ENCODE data around the gene AKAP6.

The AKAP6 gene

DNA sequence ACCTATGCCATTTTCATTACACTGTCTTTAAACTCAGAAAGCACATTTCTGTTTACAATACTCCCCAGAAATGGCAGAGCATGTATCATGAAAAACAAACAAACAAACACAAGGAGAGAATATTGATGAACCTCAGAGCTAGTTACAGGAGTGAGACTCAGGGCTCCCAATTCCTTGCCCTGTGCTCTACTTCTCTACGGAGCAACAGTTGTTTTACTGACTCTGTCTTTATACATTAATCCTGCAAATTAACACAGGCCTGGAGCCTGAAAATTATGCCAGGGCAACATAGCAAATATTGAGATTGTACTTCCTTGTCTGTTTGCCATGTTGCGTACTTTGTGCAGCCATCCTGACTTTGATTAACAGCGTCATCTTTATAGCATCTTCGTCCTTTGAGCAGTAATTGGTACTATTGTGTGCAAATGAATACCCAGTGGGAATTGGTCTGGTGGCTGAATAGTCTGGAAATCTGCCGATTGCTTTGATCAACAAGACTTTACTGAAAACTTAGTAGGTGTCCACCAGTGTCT lies 15.2 kb upstream of the AKAP6 start:
- Histone ChIP-seq H3K4me1 (ENCODE audit: control insufficient read depth, insufficient read depth, low read length) (no peaks in the 10 kb centered on the region), H3K36me3 (ENCODE audit: control insufficient read depth, insufficient read depth, low read length) (no peaks in the 10 kb centered on the region), H3K9ac (ENCODE audit: low read depth, low read length) (no peak overlapping the region), H3K4me3 (ENCODE audit: low read depth, low read length) (no peak overlapping the region), H3K9me3 (ENCODE audit: control insufficient read depth, insufficient read depth, low read length) (no peaks in the 10 kb centered on the region), H3K27me3 (ENCODE audit: control insufficient read depth, insufficient read depth, low read length) (no peaks in the 10 kb centered on the region)

DNA sequence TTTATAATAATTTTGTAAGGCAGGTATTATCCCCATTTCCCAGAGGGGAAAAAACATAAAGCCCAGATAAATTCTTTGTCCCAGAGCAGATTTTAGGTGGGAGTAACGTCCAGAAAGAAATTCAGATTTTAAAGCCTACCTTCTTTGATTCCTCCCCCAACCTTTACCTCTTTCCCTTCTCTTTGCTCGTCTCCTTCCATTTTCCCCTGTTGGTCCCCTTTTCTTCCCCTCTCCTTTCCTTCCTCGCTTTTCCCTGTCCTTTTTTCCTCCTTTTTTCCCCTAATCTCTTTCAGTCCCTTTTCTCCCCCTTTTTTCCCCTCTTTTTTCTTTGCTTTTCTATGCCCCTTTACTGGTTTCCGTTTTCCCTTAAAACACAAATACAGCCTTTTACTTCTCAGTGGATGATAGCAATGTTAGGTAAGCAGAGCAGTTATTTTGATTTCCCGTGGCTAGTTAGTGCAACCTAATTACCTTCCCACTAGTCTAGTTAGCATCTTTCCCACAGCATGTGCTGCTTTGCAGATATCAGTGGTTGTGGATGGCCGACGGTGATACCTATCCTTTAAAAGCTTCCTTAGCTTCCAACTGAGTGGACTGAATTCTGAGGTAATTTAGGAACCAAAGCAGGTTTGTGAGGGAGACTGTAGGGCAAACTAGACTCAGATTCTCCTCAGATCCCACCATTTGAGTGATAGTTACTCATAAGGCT lies 10.9 kb upstream of the AKAP6 start:
- Histone ChIP-seq H3K27me3 (ENCODE audit: control insufficient read depth, insufficient read depth, low read length) (no peaks in the 10 kb centered on the region), H3K4me3 (ENCODE audit: low read depth, low read length) (no peak overlapping the region), H3K36me3 (ENCODE audit: control insufficient read depth, insufficient read depth, low read length) (no peaks in the 10 kb centered on the region), H3K9me3 (ENCODE audit: control insufficient read depth, insufficient read depth, low read length) (no peaks in the 10 kb centered on the region), H3K9ac (ENCODE audit: low read depth, low read length) (no peak overlapping the region), H3K4me1 (ENCODE audit: control insufficient read depth, insufficient read depth, low read length) (no peaks in the 10 kb centered on the region)

- Histone ChIP-seq H3K27me3 (ENCODE audit: control insufficient read depth, insufficient read depth, low read length) (no peaks in the 10 kb centered on the region), H3K9ac (ENCODE audit: low read depth, low read length) (no peak overlapping the region), H3K36me3 (ENCODE audit: control insufficient read depth, insufficient read depth, low read length) (no peaks in the 10 kb centered on the region), H3K9me3 (ENCODE audit: control insufficient read depth, insufficient read depth, low read length) (no peaks in the 10 kb centered on the region), H3K4me1 (ENCODE audit: control insufficient read depth, insufficient read depth, low read length) (no peaks in the 10 kb centered on the region), H3K4me3 (ENCODE audit: low read depth, low read length) (no peak overlapping the region)
Measured at GRCh38 chr14:32319368-32320049, 9.6 kb upstream of the AKAP6 start.

GRCh38 chr14:32324601-32325000 lies 4.5 kb upstream of the AKAP6 start:
- Histone ChIP-seq H3K9me3 (ENCODE audit: control insufficient read depth, insufficient read depth, low read length) (no peaks in the 10 kb centered on the region), H3K36me3 (ENCODE audit: control insufficient read depth, insufficient read depth, low read length) (no peaks in the 10 kb centered on the region), H3K9ac (ENCODE audit: low read depth, low read length) (no peak overlapping the region), H3K4me1 (ENCODE audit: control insufficient read depth, insufficient read depth, low read length) (no peaks in the 10 kb centered on the region), H3K27me3 (ENCODE audit: control insufficient read depth, insufficient read depth, low read length) (no peaks in the 10 kb centered on the region), H3K4me3 (ENCODE audit: low read depth, low read length) (no peak overlapping the region)

DNA sequence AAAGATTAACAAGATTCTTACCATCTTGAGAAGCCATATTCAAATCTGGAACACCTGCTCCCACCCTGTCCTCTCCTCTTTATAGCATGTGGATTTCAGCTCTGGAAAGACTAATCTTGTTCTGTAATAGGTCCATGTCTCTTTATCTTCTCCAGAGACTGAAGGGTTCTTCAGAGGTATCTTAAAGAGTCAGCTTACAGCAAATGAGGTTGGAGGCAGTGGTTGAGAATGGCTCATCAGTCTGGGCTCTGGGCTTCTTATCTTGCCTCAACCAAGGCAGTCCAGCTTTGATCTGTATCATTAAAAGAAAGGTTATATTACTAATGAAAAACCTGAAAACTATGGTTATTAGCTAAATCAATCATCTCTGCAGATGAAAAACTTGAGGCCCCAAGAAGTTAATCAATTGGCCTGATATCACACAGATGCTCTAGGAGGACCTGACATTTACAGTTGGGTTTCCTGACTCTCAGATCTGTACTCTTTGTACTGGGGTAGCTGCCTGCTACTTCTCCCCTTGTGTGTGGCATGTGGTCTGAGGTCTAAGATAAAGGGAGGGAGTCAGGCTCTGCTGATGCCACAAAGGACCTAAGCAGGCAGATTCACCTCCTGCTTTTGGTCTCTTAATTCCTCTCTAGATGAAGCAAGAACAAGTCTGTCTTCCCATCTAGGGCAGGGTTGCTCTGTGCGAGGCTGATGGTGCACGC lies 1.7 kb upstream of the AKAP6 start:
- Histone ChIP-seq H3K4me1 (ENCODE audit: control insufficient read depth, insufficient read depth, low read length) (peaks cover 2% of the 10 kb centered on the region), H3K9me3 (ENCODE audit: control insufficient read depth, insufficient read depth, low read length) (no peaks in the 10 kb centered on the region), H3K27me3 (ENCODE audit: control insufficient read depth, insufficient read depth, low read length) (no peaks in the 10 kb centered on the region), H3K9ac (ENCODE audit: low read depth, low read length) (no peak overlapping the region), H3K4me3 (ENCODE audit: low read depth, low read length) (no peak overlapping the region), H3K36me3 (ENCODE audit: control insufficient read depth, insufficient read depth, low read length) (no peaks in the 10 kb centered on the region)

DNA sequence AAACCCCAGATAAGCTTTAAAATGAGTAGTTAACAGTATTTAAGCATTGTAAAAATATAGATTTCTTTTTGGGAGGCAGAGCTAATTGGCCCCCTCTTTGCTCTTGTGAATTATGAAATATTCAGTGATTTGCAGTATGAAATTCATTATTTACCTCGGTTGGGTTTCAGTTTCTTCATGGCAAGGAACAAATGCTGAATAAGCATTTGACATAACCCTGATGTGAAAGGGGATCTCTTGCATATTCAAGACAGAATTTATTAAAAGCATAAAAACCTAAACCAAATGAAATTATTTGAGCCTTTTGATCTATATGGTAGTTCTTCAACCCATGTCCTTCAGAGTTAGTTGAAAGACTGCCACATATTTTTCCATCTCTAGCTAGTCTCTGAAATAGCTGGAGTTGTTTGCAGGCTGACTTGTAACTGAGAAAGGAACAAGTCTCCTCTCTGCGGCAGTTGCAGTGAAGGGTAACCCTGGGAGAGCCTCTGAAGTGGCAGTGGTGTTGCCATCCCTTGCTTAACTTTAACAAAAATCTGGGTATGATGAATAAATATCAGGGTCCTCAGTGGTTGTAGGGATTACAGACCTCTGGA lies 690 bp downstream of the AKAP6 start:
- Histone ChIP-seq H3K9ac (ENCODE audit: low read depth, low read length) (no peak overlapping the region), H3K4me1 (ENCODE audit: control insufficient read depth, insufficient read depth, low read length) (peaks cover 2% of the 10 kb centered on the region), H3K4me3 (ENCODE audit: low read depth, low read length) (no peak overlapping the region)

DNA sequence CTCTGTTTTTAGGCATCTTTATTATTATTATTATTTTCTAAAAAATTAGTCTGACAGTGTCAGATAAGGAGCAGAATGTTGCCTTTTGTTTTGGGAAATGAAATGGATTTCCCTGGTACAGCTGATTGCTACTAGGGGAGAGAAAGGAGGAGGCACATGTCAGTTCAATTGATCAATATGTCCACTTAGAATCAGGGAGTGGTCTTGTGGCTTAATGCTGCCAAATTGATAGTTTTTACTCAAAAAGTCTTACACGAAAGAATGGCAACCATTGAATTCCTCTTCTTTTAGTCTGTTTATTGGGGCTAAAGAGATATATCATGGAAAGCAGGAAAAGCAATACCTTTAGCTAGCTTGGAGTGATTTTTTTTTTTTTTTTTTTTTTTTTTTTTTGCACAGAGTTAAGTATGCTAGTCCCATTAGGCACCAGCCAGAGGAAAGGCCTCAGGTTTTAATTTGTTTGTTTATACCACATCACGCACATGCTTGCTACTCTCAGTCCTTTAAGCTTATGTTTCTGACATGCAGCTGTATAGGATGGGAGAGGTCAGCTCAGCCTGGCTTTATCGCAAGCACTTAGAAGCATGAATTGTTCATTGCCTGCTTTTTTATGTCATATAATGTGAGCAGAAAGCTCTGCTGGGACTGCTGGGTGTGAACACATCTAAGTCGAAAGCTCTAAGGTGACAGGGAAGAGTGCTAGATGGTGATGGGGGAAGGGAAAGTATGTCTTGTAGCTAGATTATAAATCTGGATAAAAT lies 1.4 kb downstream of the AKAP6 start:
- H3K9me3 ChIP-seq (ENCODE audit: control insufficient read depth, insufficient read depth, low read length), result no peaks in the 10 kb centered on the region
- H3K36me3 ChIP-seq (ENCODE audit: control insufficient read depth, insufficient read depth, low read length), result no peaks in the 10 kb centered on the region
- no peak overlapping the region for H3K9ac ChIP-seq (ENCODE audit: low read depth, low read length)
- H3K4me3 ChIP-seq (ENCODE audit: low read depth, low read length), result no peak overlapping the region
- H3K27me3 ChIP-seq (ENCODE audit: control insufficient read depth, insufficient read depth, low read length), result no peaks in the 10 kb centered on the region
- peaks cover 2% of the 10 kb centered on the region for H3K4me1 ChIP-seq (ENCODE audit: control insufficient read depth, insufficient read depth, low read length)

More for the DNA sequence above, 690 bp downstream of the AKAP6 start:
- H3K27me3 ChIP-seq (ENCODE audit: control insufficient read depth, insufficient read depth, low read length), result no peaks in the 10 kb centered on the region
- no peaks in the 10 kb centered on the region for H3K9me3 ChIP-seq (ENCODE audit: control insufficient read depth, insufficient read depth, low read length)
- H3K36me3 ChIP-seq (ENCODE audit: control insufficient read depth, insufficient read depth, low read length), result no peaks in the 10 kb centered on the region

DNA sequence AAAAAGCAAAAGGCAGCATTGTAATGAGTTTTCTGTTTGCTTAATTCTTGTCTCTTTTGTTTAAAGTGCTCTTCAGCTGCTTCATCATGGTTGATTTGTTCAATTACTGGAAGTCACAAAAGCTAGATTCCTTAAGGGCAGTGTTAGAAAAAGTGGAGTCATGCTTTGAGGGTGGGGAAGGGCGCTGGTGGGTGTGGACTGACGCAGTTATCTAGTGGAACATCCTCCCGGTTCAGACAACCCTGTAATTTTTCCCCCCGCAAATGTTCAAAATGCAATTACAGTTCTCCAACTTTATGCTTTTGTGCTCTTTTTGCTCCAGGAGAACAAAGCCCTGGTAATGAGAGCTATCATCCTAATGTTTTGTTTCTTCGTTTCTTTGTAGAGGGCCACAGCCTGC lies 2.1 kb downstream of the AKAP6 start:
- H3K9ac ChIP-seq (ENCODE audit: low read depth, low read length), result no peak overlapping the region
- H3K27me3 ChIP-seq (ENCODE audit: control insufficient read depth, insufficient read depth, low read length), result no peaks in the 10 kb centered on the region
- no peak overlapping the region for H3K4me3 ChIP-seq (ENCODE audit: low read depth, low read length)

GRCh38 chr14:32332415-32333316 lies 3.6 kb downstream of the AKAP6 start:
- H3K4me3 ChIP-seq (ENCODE audit: low read depth, low read length), result no peak overlapping the region
- no peaks in the 10 kb centered on the region for H3K9me3 ChIP-seq (ENCODE audit: control insufficient read depth, insufficient read depth, low read length)
- H3K9ac ChIP-seq (ENCODE audit: low read depth, low read length), result no peak overlapping the region
- H3K4me1 ChIP-seq (ENCODE audit: control insufficient read depth, insufficient read depth, low read length), result peaks cover 6% of the 10 kb centered on the region
- H3K36me3 ChIP-seq (ENCODE audit: control insufficient read depth, insufficient read depth, low read length), result no peaks in the 10 kb centered on the region
- no peaks in the 10 kb centered on the region for H3K27me3 ChIP-seq (ENCODE audit: control insufficient read depth, insufficient read depth, low read length)

More for the DNA sequence above, 2.1 kb downstream of the AKAP6 start:
- H3K9me3 ChIP-seq (ENCODE audit: control insufficient read depth, insufficient read depth, low read length), result no peaks in the 10 kb centered on the region
- H3K36me3 ChIP-seq (ENCODE audit: control insufficient read depth, insufficient read depth, low read length), result no peaks in the 10 kb centered on the region
- H3K4me1 ChIP-seq (ENCODE audit: control insufficient read depth, insufficient read depth, low read length), result peaks cover 2% of the 10 kb centered on the region

DNA sequence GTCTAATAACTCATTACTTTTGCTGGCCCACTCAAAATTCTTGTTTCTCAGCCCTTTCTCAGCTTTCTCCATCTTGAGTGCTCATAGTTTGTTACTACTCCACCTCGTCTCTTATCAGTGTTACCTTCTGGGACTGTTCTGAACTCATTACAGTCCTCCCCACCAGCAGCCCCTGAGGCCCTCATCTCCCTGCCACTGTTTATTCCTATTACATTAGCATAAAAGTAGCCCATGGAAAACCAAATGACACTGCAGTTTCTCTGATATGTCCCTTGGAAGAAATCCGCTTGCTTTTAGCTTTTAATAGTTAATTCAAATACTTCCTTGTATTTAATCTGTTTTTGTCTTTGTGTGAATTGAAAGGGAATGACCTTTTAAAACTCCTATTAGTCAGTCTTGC lies 7.6 kb downstream of the AKAP6 start:
- no peaks in the 10 kb centered on the region for H3K36me3 ChIP-seq (ENCODE audit: control insufficient read depth, insufficient read depth, low read length)
- no peak overlapping the region for H3K9ac ChIP-seq (ENCODE audit: low read depth, low read length)
- no peaks in the 10 kb centered on the region for H3K27me3 ChIP-seq (ENCODE audit: control insufficient read depth, insufficient read depth, low read length)
- H3K4me3 ChIP-seq (ENCODE audit: low read depth, low read length), result no peak overlapping the region
- H3K9me3 ChIP-seq (ENCODE audit: control insufficient read depth, insufficient read depth, low read length), result no peaks in the 10 kb centered on the region
- H3K4me1 ChIP-seq (ENCODE audit: control insufficient read depth, insufficient read depth, low read length), result peaks cover 3% of the 10 kb centered on the region

All from iPS-15b (cell line).